Medulla oblongata (tissue), 1 donor: ENCODE data around the gene KDF1.

Experiments
- DNase-seq: peaks from one replicate; pipeline ENCODE4 v3.0.0-alpha.2; 2015; ENCODE audit errors: extremely low spot score

Gene KDF1

DNA sequence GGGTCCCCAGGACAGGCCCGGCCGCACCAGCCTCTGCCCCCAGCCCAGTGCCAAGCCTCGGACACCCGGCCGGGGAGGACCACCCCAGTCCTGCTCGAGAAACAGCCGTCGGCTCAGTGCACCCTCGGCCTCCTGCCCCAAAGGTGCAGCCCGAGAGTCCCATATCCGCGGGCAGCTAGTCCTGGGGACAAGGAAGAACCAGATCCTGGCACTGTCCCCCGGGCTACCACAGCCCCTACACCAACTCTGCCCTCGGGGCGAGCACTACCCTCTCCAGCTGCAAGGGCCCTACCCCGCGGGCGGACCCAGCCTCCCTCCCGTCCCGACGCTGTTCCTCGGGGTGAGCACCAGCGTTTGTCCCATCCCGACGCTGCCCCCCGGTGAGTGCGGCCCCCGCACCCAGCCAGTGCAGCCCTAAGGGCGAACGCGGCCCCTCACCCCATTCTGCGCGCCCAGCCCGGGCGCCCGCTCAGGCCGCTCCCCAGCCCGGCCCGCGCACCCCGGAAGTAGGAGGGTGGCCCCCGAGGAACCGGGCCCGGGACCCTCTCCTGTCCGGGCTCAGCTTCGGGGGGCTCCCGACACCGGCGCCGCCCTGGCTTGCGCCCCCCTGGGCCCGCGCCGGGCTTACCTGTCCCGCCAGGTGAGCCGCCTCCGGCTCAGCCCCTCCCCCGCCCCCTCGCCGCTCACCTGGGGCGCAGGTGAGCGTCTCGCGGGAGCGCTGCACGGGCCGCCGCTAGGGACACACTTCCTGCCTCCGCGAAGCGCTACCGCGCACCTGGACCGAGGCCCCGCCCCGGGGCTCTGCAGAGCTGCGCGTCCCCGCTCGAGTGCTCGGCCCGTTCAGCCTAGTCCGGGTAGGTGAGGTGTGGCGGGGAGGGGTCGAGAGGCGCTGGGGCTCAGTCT is at the start of gene KDF1:
KDF1 (minus strand) TSS at position 747 of the 903 bp plus-strand sequence. CDS start 8,088 bp downstream, outside the sequence.
- DNase-seq: no peak

DNA sequence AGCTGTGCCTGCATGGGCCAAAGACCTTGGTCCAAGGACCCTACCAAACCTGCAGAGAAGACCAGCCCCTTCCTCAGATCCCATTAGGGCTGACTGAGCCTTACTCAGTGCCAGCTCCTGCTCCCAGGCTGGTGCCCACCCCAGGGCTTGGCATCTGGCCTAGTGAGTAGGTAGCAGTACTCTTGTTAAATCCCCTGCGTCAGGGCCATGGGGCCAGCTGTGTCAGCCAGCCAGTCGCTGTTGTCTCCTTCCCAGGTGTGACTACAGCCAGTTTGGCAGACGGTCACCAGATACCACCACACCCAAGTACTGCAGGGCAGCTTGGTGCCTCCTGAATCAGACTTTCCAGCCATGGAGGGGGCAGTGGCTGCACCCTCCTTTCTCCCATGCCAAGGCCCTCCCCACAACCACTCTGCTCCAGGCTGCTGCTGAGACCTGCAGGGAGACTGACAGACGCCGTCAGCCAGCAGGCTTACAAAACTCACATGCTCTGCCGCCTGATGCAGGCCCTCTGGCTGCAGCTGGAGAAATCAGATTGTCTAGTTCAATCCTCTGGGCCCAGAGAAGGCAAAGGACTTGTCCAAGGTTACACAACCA is 49.4 kb upstream of the KDF1 start:
- no peak for DNase-seq

DNA sequence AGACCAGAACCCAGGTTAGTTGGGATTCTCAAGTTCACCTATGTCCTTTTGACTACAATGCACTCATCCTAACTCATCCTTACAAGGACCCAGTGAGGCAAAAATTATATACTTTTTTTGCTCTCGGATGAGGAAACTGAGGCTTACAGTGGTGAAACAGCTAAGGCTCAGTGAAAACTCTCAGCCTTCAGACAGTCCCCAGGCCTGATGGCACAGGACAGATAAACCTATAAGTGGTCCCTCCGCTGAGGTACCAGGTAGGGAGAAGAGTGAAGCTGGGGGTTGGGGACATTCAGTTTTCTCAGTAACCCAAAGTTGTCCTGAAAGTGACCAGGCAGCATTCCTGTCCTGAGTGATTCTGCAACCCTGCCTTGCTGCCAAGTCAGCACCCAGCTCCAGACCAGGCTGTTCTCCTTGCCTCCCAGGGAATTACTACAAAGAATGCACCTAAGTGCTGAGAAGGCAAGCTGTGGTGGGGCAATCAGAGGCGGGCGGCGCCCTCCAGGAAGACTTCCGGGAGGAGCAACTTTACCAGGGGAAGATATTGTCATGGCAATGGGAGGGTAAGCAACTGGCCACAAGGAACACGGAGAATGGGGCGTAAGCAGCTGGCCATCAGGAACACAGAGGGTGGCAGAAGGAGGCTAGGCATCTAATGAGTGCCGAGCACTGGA is 47.8 kb upstream of the KDF1 start:
- DNase-seq: no peak

- no peak for DNase-seq
These were observed 46.4 kb upstream of the KDF1 start for GRCh38 chr1:27006683-27007082.

DNA sequence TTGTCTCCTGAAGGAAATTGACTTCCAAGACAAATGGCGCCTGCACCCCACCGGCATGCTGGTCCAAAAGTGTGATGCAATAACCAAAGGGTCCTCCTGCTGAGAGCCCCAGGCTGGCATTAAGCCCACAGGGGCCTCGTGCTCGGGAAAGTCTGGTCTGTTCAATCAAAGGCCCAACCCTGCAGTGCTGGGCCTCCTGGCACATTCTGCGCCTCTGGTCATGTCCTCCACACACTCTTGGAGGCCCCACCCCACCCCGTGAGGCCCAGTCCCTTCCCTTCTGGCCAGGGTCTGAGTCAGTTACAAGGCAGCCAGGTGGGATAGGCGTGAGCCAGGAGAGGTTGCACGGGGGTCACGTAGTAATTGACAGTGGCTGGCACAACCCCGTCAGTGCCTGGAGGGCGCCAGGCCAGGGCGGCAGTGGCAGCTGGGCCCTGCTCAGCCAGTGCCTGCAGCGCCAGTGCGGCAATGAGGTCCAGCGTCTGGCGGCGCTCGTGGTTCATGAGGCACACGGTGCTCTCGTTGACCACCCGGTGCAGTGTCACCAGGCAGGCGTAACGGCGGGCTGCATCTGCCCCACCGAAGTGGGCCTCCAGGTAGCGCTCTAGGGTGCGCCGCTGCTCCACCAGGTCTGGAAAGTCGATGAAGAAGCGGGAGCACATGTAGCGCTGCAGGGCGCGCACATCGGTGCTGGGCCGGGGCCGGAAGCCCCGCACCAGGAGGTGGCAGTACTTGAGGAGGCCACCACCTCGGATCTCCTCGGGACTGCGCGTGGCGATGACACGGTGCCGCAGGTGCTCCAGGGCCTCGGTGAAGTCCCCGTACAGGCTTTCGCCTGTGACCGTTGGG is 45.6 kb upstream of the KDF1 start:
- no peak for DNase-seq

- DNase-seq: no peak
These were observed 44.9 kb upstream of the KDF1 start for GRCh38 chr1:27005166-27005530.

- DNase-seq: no peak
These were observed 44.4 kb upstream of the KDF1 start for GRCh38 chr1:27004471-27005165.

GRCh38 chr1:27003745-27004470 is 43.6 kb upstream of the KDF1 start:
- DNase-seq: no peak

- DNase-seq: peak; percentile 85
These were observed 41.5 kb upstream of the KDF1 start for GRCh38 chr1:27001570-27002360.

- no peak for DNase-seq
These were observed 40.7 kb upstream of the KDF1 start for GRCh38 chr1:27000817-27001460.

DNA sequence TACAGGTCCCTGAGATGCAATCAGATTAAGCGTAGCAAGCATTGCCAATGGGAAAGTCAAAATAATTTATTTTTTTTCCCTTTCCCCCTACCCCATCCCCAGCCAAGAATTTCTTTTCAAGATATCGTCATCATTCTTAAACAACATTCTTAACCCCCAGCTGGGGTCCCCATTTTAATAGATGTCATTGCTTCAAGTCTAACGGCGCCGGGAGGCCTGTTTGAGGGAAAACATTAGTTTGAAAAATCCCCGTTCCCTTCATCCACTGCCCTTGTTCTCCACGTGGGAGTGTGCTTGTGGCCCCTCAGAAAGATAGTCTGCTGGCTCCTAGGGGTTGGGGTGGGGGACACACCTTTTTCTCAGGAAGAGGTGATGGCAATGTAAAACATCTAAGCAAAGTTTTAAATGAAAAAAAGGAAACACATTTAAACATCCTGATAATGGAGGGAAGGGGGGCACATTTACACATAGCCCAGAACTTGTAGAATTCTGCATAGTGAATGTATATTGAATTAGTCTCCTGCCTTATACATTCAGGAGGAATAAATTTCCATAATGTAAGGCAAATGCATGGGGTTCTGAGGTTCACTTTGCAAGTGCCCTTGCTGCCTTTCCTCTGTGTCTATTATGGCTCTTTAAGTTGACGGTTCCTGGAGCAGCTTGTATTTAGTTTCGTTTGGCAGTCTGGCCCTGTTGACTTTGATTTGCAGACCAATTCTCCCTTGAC is 40.0 kb upstream of the KDF1 start:
- no peak for DNase-seq

DNA sequence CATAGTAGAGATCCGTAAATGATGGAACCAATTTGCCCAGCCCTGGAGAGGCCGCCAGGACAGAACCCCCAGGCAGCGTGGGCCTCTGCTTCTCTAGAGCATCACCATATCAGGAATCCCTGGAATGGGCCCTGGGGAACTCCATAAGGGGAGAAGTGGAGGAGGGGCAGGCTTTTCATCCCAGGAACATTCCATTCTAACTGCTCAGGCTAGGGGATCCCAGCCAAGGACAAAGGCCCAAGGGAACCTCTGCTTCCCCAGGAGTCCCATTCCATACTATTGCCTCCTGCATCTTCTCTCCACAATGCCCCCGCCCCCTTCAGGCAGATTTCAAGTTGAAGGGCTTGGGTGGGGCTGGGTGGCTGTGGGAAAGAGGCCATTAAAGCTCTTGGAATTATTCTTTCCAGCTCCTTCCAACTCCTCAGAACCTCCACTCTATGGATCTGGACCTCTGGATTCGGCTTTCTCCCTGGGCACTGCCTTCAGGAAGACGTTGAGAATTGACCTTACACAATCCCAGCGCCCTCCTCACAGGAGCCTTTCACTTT is 39.2 kb upstream of the KDF1 start:
- no peak for DNase-seq

DNA sequence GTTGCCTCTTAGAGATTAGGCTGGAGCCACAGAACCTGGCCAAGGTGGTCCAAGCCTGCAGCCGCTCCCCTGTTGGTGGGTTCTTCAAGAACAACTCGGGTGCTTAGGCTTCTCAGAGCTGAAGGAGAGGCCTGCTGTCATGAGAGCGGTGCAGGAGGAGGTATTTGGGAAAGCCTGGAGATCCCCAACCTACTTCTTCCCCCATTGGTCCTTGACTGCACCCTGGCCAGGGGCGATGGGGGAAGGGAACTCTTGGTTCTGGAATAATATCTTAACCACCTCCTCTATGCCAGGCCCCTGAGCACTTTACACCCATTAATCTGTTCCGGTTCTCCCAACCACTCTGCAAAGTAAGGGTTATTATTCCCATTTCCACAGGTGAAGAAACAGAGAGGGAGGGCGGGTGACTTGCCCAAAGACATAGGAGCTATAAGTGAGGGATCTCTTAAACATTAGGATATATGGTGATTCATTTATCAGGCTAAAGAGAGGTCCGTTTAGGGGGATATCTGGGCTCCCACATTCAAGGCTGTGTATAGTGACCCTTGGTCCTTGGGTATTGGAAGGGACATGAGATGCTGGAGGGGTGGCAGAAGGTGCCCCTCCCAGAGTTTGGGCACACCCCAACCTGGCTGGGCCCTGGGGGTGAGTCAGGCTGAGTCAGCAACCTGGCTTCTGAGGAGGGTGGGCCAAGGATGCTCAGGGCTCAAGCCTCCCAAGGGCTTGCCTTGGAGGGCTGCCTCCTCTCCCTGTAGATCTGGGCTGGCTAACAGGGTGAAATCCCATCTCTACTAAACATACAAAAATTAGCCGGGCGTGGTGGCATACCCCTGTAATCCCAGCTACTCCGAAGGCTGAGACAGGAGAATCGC is 38.4 kb upstream of the KDF1 start:
- no peak for DNase-seq

DNA sequence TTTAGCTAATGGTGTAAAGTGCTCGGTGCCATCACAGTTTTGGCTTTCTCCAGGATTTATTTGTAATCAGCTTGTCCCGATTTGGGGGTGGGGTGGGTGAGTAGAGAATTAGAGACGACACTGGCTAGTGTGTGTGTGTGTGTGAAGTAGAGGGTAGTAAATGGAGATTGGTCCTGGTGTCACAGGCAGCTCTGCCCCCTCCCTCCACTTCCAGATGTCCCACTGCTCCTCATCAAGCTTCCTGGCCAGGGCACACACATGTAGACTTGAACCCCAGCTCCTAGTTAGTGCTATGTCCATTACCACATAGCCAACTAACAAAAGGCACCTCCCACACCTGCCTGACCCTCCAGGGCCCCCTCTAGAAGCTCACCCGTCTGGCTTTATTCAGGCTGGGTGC is 36.4 kb upstream of the KDF1 start:
- DNase-seq: no peak

DNA sequence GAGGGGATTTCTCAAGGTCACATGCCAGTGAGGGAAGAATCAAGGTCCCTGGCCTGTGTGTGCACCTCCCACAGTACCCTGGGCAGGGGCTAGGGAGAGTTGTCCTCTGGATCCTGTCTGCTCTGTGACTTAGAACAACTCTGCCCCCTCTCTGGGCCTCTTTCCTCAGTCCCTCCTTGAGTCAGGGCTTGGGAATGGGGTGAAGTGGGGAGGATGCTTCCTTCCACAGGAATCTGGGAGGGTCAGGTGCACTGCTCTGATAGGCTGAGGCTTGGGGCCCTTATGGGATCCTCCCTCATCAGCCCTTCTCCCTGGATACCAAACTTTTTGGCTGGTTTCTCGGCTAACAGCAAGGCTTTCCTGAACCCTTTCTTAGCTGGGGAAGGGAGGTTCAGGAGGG is 35.8 kb upstream of the KDF1 start:
- no peak for DNase-seq

- DNase-seq: no peak
These were observed 34.7 kb upstream of the KDF1 start for GRCh38 chr1:26994787-26995517.
